ENCODE measurements around the gene ZNF423.

ZNF423 gene

DNA sequence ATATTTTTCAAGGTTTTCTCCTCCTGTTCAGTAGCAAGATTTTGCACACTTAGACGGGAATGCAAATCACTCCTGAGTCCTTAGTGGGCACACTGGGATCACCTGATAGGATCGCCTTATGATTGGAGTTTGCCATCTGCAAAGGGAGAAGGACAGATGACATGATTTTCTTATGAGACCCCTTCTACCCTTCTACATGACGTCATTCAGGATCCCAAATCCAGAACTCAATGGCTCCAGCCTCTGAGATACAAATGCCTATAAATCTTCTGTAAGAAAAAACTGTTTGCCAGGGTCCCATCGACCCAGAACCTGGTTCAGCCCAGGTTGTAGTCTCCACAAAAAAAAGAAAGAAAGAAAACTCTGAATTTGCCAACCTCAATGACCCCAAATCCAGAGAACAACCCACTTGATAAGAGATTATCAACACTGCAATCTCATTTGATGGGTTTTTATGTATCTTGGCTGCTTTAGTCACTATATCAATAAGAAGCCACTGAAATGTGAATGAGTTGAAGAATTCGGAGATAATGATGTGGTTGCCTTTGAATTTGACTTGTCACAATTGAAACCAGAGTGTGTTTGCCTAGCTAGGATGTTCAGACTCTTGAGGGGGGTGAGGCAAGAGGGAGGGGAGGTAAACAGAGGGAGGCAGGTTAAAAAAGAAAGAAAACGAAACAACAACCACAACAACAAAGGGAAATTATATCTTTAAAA, 6.7 kb downstream of the ZNF423 start:
- Histone ChIP-seq H4K20me1 (ENCODE audit: insufficient read depth, low read length) (no peaks in the 10 kb centered on the region), H3K4me3 (ENCODE audit: low read depth, low read length, poor library complexity, severe bottlenecking) (no peak overlapping the region), H3K27ac (ENCODE audit: low read depth, low read length, poor library complexity, severe bottlenecking) (no peak overlapping the region), H3K9me2 (ENCODE audit: low read depth, low read length) (no peaks in the 10 kb centered on the region), H3K36me3 (ENCODE audit: insufficient read depth, low read length) (no peaks in the 10 kb centered on the region), H3K27me3 (ENCODE audit: insufficient read depth, low read length) (0 out of 2 replicates have a peak, but pooled peaks cover 7% of the 10 kb centered on the region), H3K4me2 (ENCODE audit: low read length) (no peak overlapping the region), H3K79me2 (ENCODE audit: insufficient read depth, low read length) (no peaks in the 10 kb centered on the region), H3K4me1 (ENCODE audit: insufficient read depth, low read length, severe bottlenecking) (no peaks in the 10 kb centered on the region), H2AFZ (ENCODE audit: low read length) (no peak overlapping the region), H3F3A (ENCODE audit: insufficient read depth, low read length) (no peaks in the 10 kb centered on the region), H3K9me3 (ENCODE audit: low read length) (no peaks in the 10 kb centered on the region), H3K9ac (ENCODE audit: low read length) (no peak overlapping the region)
- TF ChIP-seq, protein P1, sequence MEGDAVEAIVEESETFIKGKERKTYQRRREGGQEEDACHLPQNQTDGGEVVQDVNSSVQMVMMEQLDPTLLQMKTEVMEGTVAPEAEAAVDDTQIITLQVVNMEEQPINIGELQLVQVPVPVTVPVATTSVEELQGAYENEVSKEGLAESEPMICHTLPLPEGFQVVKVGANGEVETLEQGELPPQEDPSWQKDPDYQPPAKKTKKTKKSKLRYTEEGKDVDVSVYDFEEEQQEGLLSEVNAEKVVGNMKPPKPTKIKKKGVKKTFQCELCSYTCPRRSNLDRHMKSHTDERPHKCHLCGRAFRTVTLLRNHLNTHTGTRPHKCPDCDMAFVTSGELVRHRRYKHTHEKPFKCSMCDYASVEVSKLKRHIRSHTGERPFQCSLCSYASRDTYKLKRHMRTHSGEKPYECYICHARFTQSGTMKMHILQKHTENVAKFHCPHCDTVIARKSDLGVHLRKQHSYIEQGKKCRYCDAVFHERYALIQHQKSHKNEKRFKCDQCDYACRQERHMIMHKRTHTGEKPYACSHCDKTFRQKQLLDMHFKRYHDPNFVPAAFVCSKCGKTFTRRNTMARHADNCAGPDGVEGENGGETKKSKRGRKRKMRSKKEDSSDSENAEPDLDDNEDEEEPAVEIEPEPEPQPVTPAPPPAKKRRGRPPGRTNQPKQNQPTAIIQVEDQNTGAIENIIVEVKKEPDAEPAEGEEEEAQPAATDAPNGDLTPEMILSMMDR (IDR thresholded peaks at IDR 0.05; ENCODE audit: low read length) = no peak
- no peak for TF ChIP-seq EZH2 (IDR thresholded peaks at IDR 0.05; ENCODE audit: borderline replicate concordance, low read length)

DNA sequence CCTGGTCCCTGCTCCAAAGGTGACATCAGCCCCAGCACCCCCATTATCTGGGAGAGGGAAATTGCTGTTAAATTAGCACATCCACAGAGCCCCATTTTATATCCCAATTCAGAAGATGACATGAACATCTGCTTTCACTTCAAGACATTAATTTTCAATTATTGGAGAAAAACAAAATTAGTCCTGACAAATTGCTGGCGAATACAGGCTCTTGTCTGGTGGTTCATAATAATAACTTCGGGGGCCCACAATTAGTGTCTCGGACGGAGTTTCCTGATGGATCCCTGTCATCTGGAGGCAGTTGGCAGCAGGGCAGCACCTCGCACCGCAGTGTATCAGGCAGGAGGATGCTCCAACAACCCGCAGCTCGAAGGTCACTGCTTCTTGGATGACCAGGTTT, 7.4 kb downstream of the ZNF423 start:
- H3K9me3 ChIP-seq (ENCODE audit: low read length) = no peaks in the 10 kb centered on the region
- H3K79me2 ChIP-seq (ENCODE audit: insufficient read depth, low read length) = no peaks in the 10 kb centered on the region
- H3K9me2 ChIP-seq (ENCODE audit: low read depth, low read length) = no peaks in the 10 kb centered on the region
- H3K4me2 ChIP-seq (ENCODE audit: low read length) = no peak overlapping the region
- no peaks in the 10 kb centered on the region for H3K4me1 ChIP-seq (ENCODE audit: insufficient read depth, low read length, severe bottlenecking)
- H3K27ac ChIP-seq (ENCODE audit: low read depth, low read length, poor library complexity, severe bottlenecking) = no peak overlapping the region
- 0 out of 2 replicates have a peak, but pooled peaks cover 6% of the 10 kb centered on the region for H3K27me3 ChIP-seq (ENCODE audit: insufficient read depth, low read length)
- H4K20me1 ChIP-seq (ENCODE audit: insufficient read depth, low read length) = no peaks in the 10 kb centered on the region
- H2AFZ ChIP-seq (ENCODE audit: low read length) = no peak overlapping the region
- H3K4me3 ChIP-seq (ENCODE audit: low read depth, low read length, poor library complexity, severe bottlenecking) = no peak overlapping the region
- H3K36me3 ChIP-seq (ENCODE audit: insufficient read depth, low read length) = no peaks in the 10 kb centered on the region
- no peak overlapping the region for H3K9ac ChIP-seq (ENCODE audit: low read length)
- TF ChIP-seq EZH2 (IDR thresholded peaks at IDR 0.05; ENCODE audit: borderline replicate concordance, low read length) = no peak
- TF ChIP-seq, protein P1 (IDR thresholded peaks at IDR 0.05; ENCODE audit: low read length) = no peak
- no peaks in the 10 kb centered on the region for H3F3A ChIP-seq (ENCODE audit: insufficient read depth, low read length)

GRCh38 chr16:49846800-49847199, 9.1 kb downstream of the ZNF423 start:
- TF ChIP-seq EZH2 (IDR thresholded peaks at IDR 0.05; ENCODE audit: borderline replicate concordance, low read length) = no peak
- 0 out of 2 replicates have a peak, but pooled peaks cover 6% of the 10 kb centered on the region for H3K27me3 ChIP-seq (ENCODE audit: insufficient read depth, low read length)
- no peaks in the 10 kb centered on the region for H4K20me1 ChIP-seq (ENCODE audit: insufficient read depth, low read length)
- no peaks in the 10 kb centered on the region for H3K9me3 ChIP-seq (ENCODE audit: low read length)
- no peaks in the 10 kb centered on the region for H3K9me2 ChIP-seq (ENCODE audit: low read depth, low read length)
- no peaks in the 10 kb centered on the region for H3K4me1 ChIP-seq (ENCODE audit: insufficient read depth, low read length, severe bottlenecking)
- H3K27ac ChIP-seq (ENCODE audit: low read depth, low read length, poor library complexity, severe bottlenecking) = no peak overlapping the region
- no peaks in the 10 kb centered on the region for H3F3A ChIP-seq (ENCODE audit: insufficient read depth, low read length)
- no peaks in the 10 kb centered on the region for H3K79me2 ChIP-seq (ENCODE audit: insufficient read depth, low read length)
- H3K9ac ChIP-seq (ENCODE audit: low read length) = no peak overlapping the region
- no peaks in the 10 kb centered on the region for H3K36me3 ChIP-seq (ENCODE audit: insufficient read depth, low read length)
- H2AFZ ChIP-seq (ENCODE audit: low read length) = no peak overlapping the region
- H3K4me3 ChIP-seq (ENCODE audit: low read depth, low read length, poor library complexity, severe bottlenecking) = no peak overlapping the region
- H3K4me2 ChIP-seq (ENCODE audit: low read length) = no peak overlapping the region

DNA sequence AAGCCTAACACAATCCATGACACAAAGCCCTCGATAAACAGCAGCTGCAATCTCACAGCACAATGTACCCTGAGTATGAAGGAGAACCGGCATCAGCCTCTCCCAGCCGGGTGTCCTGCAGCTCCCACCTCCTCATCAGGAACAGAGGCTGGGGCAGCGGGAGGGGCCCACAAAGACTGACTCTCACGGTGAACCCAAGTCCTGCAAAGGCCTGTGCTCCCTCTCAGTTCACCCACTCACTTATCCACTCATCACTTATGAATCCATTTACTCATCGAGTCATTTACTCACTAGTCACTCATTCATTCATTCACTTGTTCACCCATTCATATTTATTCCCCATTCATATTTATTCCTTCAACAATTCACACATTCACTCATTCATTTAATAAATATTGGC, 11.6 kb downstream of the ZNF423 start:
- no peak overlapping the region for H3K9ac ChIP-seq (ENCODE audit: low read length)
- H3K9me3 ChIP-seq (ENCODE audit: low read length) = no peaks in the 10 kb centered on the region
- H3K27ac ChIP-seq (ENCODE audit: low read depth, low read length, poor library complexity, severe bottlenecking) = no peak overlapping the region
- no peaks in the 10 kb centered on the region for H3K36me3 ChIP-seq (ENCODE audit: insufficient read depth, low read length)
- no peak overlapping the region for H3K4me2 ChIP-seq (ENCODE audit: low read length)
- TF ChIP-seq, protein P1 (IDR thresholded peaks at IDR 0.05; ENCODE audit: low read length) = no peak
- TF ChIP-seq EZH2 (IDR thresholded peaks at IDR 0.05; ENCODE audit: borderline replicate concordance, low read length) = no peak
- no peaks in the 10 kb centered on the region for H3K79me2 ChIP-seq (ENCODE audit: insufficient read depth, low read length)
- no peaks in the 10 kb centered on the region for H3F3A ChIP-seq (ENCODE audit: insufficient read depth, low read length)
- H3K4me3 ChIP-seq (ENCODE audit: low read depth, low read length, poor library complexity, severe bottlenecking) = no peak overlapping the region
- no peaks in the 10 kb centered on the region for H3K4me1 ChIP-seq (ENCODE audit: insufficient read depth, low read length, severe bottlenecking)
- no peaks in the 10 kb centered on the region for H3K27me3 ChIP-seq (ENCODE audit: insufficient read depth, low read length)
- no peaks in the 10 kb centered on the region for H4K20me1 ChIP-seq (ENCODE audit: insufficient read depth, low read length)
- H3K9me2 ChIP-seq (ENCODE audit: low read depth, low read length) = no peaks in the 10 kb centered on the region
- no peak overlapping the region for H2AFZ ChIP-seq (ENCODE audit: low read length)
